ENCODE results near the gene FXYD5. TPM values are rescaled to one million over a fixed set of nuclear protein-coding genes. Genes with fewer than 3 reads are reported as not detected.

The FXYD5 gene
- total and polyA plus RNA-seq, 9 of the 15 experiments (the other 6 are each of a cell fraction or from before 2014, with no cell fraction given), result 104 to 537 (median 174) TPM

GRCh38 chr19:35164418-35164817 lies 9.9 kb downstream of the FXYD5 start (continued):
- TF ChIP-seq MLLT1 (IDR thresholded peaks at IDR 0.05) (no peak), ZBTB8A (IDR thresholded peaks at IDR 0.05; ENCODE audit: partially characterized antibody) (no peak), CBX1 (IDR thresholded peaks at IDR 0.05; ENCODE audit: low read depth) (no peak), CHD1 (IDR thresholded peaks at IDR 0.05; ENCODE audit: low read length) (no peak), DPF2 (IDR thresholded peaks at IDR 0.05) (peak; percentile 50)
- TF ChIP-seq, protein P1, sequence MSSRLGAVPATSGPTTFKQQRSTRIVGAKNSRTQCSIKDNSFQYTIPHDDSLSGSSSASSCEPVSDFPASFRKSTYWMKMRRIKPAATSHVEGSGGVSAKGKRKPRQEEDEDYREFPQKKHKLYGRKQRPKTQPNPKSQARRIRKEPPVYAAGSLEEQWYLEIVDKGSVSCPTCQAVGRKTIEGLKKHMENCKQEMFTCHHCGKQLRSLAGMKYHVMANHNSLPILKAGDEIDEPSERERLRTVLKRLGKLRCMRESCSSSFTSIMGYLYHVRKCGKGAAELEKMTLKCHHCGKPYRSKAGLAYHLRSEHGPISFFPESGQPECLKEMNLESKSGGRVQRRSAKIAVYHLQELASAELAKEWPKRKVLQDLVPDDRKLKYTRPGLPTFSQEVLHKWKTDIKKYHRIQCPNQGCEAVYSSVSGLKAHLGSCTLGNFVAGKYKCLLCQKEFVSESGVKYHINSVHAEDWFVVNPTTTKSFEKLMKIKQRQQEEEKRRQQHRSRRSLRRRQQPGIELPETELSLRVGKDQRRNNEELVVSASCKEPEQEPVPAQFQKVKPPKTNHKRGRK (tag; IDR thresholded peaks at IDR 0.05), result no peak
